Measurements from ENCODE around the gene LMAN2.
"Not testable (repeated sequence)": the region's sequence is repeated elsewhere in the genome, so short reads cannot be mapped to it uniquely, and the experiment has no call there.

The LMAN2 gene

GRCh38 chr5:177378884-177379883 lies 27.7 kb upstream of the LMAN2 start:
- no peak for DNase-seq (ENCODE audit: low read depth)

- no peak for DNase-seq (ENCODE audit: low read depth)
These were observed 26.6 kb upstream of the LMAN2 start for GRCh38 chr5:177377851-177378776.

GRCh38 chr5:177376107-177376506 lies 24.6 kb upstream of the LMAN2 start:
- DNase-seq (ENCODE audit: low read depth): no peak

- not testable (repeated sequence) for DNase-seq (ENCODE audit: low read depth)
These were observed 24.0 kb upstream of the LMAN2 start for GRCh38 chr5:177375516-177375915.

- no peak for DNase-seq (ENCODE audit: low read depth)
These were observed 22.7 kb upstream of the LMAN2 start for GRCh38 chr5:177374211-177374610.

- DNase-seq (ENCODE audit: low read depth): no peak
These were observed 22.3 kb upstream of the LMAN2 start for GRCh38 chr5:177373806-177374205.

- no peak for DNase-seq (ENCODE audit: low read depth)
These were observed 21.4 kb upstream of the LMAN2 start for GRCh38 chr5:177372910-177373309.

- no peak for DNase-seq (ENCODE audit: low read depth)
These were observed 20.8 kb upstream of the LMAN2 start for GRCh38 chr5:177372034-177372896.

GRCh38 chr5:177371120-177372033 lies 19.9 kb upstream of the LMAN2 start:
- DNase-seq (ENCODE audit: low read depth): no peak

- DNase-seq (ENCODE audit: low read depth): peak; percentile 38
These were observed 19.1 kb upstream of the LMAN2 start for GRCh38 chr5:177370488-177371119.

- no peak for DNase-seq (ENCODE audit: low read depth)
These were observed 18.4 kb upstream of the LMAN2 start for GRCh38 chr5:177369645-177370440.

GRCh38 chr5:177368869-177369644 lies 17.6 kb upstream of the LMAN2 start:
- DNase-seq (ENCODE audit: low read depth): no peak

- DNase-seq (ENCODE audit: low read depth): no peak
These were observed 16.8 kb upstream of the LMAN2 start for GRCh38 chr5:177367981-177368868.

- no peak for DNase-seq (ENCODE audit: low read depth)
These were observed 15.9 kb upstream of the LMAN2 start for GRCh38 chr5:177367323-177367848.

GRCh38 chr5:177366528-177367322 lies 15.3 kb upstream of the LMAN2 start:
- DNase-seq (ENCODE audit: low read depth): no peak

- no peak for DNase-seq (ENCODE audit: low read depth)
These were observed 14.5 kb upstream of the LMAN2 start for GRCh38 chr5:177365845-177366527.
